Keratinocyte (primary cell): ENCODE results near the gene ANKRD6. TPM values are rescaled to one million over a fixed set of nuclear protein-coding genes. Genes with fewer than 3 reads are reported as not detected.

ENCODE experiments used
- DNase-seq: peaks from one replicate; pipeline ENCODE4 v3.0.0-alpha.2; 2011; ENCODE audit warnings: low read depth, missing footprints, low spot score
- FAIRE-seq: peaks from 2 replicates; lab custom pipeline; 2011; peaks lifted over from hg19 to GRCh38; lab: Jason Lieb, UNC
- H2AFZ ChIP-seq: 2 replicates; pipeline ENCODE4 v1.6.0; 2012; ENCODE audit warnings: low read length, control low read depth, inconsistent platforms; ENCODE audit not compliant: control insufficient read depth
- H3K27ac ChIP-seq: 2 replicates; pipeline ENCODE4 v1.5.1; 2011; ENCODE audit warnings: low read length; ENCODE audit not compliant: control insufficient read depth, insufficient read depth
- H3K27me3 ChIP-seq: 3 replicates; pipeline ENCODE4 v1.6.0; 2011; ENCODE audit warnings: low read length; ENCODE audit not compliant: control insufficient read depth, insufficient read depth; ENCODE audit errors: extremely low read depth
- H3K36me3 ChIP-seq, 2 experiments: 2 replicates in 1 of 2; 3 replicates in 1 of 2; pipeline ENCODE4 v1.5.1; 2011; ENCODE audit warnings: low read length in 2 of 2, mild to moderate bottlenecking in 1 of 2; ENCODE audit not compliant: control insufficient read depth in 2 of 2, insufficient read depth in 2 of 2; ENCODE audit errors: extremely low read depth in 1 of 2
- H3K4me1 ChIP-seq: 3 replicates; pipeline ENCODE4 v1.5.1; 2011; ENCODE audit warnings: low read length; ENCODE audit not compliant: control insufficient read depth, insufficient read depth; ENCODE audit errors: extremely low read depth
- H3K4me2 ChIP-seq: 3 replicates; pipeline ENCODE4 v1.6.0; 2011; ENCODE audit warnings: low read depth, low read length; ENCODE audit not compliant: control insufficient read depth, insufficient read depth; ENCODE audit errors: extremely low read depth
- H3K4me3 ChIP-seq, 3 experiments: fragments of 200-600 bp in 1 of 3; sonication (generic) in 1 of 3; 2 replicates in 2 of 3; 3 replicates in 1 of 3; pipeline ENCODE4 v1.5.1; 2011 to 2016; ENCODE audit warnings: low read length in 3 of 3, mild to moderate bottlenecking in 3 of 3, control low read depth in 2 of 3, inconsistent platforms in 1 of 3, low read depth in 1 of 3, mixed read lengths in 1 of 3, mixed run types in 1 of 3, moderate library complexity in 1 of 3; ENCODE audit not compliant: control insufficient read depth in 2 of 3, insufficient read depth in 2 of 3; ENCODE audit errors: extremely low read depth in 1 of 3
- H3K79me2 ChIP-seq: 2 replicates; pipeline ENCODE4 v1.6.0; 2012; ENCODE audit warnings: low read length; ENCODE audit not compliant: control insufficient read depth, insufficient read depth
- H3K9ac ChIP-seq: 3 replicates; pipeline ENCODE4 v1.6.0; 2011; ENCODE audit warnings: low read length; ENCODE audit not compliant: control insufficient read depth, insufficient read depth; ENCODE audit errors: extremely low read depth
- H3K9me1 ChIP-seq: 3 replicates; pipeline ENCODE4 v1.6.0; 2011; ENCODE audit warnings: low read length; ENCODE audit not compliant: control insufficient read depth, insufficient read depth; ENCODE audit errors: extremely low read depth
- H3K9me3 ChIP-seq: 2 replicates; pipeline ENCODE4 v1.5.1; 2012; ENCODE audit warnings: low read depth, low read length; ENCODE audit not compliant: control insufficient read depth
- H4K20me1 ChIP-seq: 3 replicates; pipeline ENCODE4 v1.6.0; 2011; ENCODE audit warnings: low read length; ENCODE audit not compliant: control insufficient read depth, insufficient read depth; ENCODE audit errors: extremely low read depth
- CTCF ChIP-seq, 3 experiments: IDR thresholded peaks in 1 of 3; conservative IDR thresholded peaks in 1 of 3; optimal IDR thresholded peaks in 1 of 3; 2 replicates in 2 of 3; 3 replicates in 1 of 3; pipeline versions ENCODE3 to v1.5.1; 2011; ENCODE audit warnings: low read length in 3 of 3, mild to moderate bottlenecking in 3 of 3, moderate library complexity in 2 of 3, control low read depth in 1 of 3, inconsistent platforms in 1 of 3; ENCODE audit not compliant: insufficient read depth in 2 of 3; ENCODE audit errors: extremely low read depth in 1 of 3
- EZH2 ChIP-seq: IDR thresholded peaks from one replicate; pipeline ENCODE4 v1.6.1; 2012; ENCODE audit warnings: inconsistent platforms, mild to moderate bottlenecking, low read length, moderate library complexity
- dilution Hi-C: fragments of 300-500 bp; cut with MboI; formaldehyde crosslinking; loops from one replicate; pipeline ENCODE4 v1.7.0; 2020; ENCODE audit warnings: low sequenced_read_pairs; ENCODE audit not compliant: extremely low pct_ligation_motif_present
- polyA plus RNA-seq, 5 experiments: library from polyadenylated mRNA; depleted of rRNA in 3 of 5; stranded (reverse) in 3 of 5; stranded (forward) in 1 of 5; unstranded in 1 of 5; fragments of >200 nt; gene quantifications; 1 replicate in 1 of 5; 2 replicates in 3 of 5; 3 replicates in 1 of 5; pipeline versions ENCODE4 v1.2.1 to v1.2.3, GENCODE V29; 2011 to 2012; ENCODE audit warnings: missing spikeins in 2 of 5, low read depth in 1 of 5, low replicate concordance in 1 of 5

The ANKRD6 gene
- polyA plus RNA-seq, 1 donor (not counting 4 experiments of a cell fraction or from before 2014, with no cell fraction given) = 5.7 TPM

GRCh38 chr6:89526563-89526869 is 93.6 kb downstream of the ANKRD6 start:
- no peaks in the 10 kb centered on the region for H3K36me3 ChIP-seq
- no peaks in the 10 kb centered on the region for H3K79me2 ChIP-seq
- no peaks in the 10 kb centered on the region for H3K9me3 ChIP-seq
- H3K27ac ChIP-seq = no peak overlapping the region
- DNase-seq (no peak), FAIRE-seq (no peak)
- TF ChIP-seq CTCF (optimal IDR thresholded peaks at IDR 0.05 in 1 of 3, IDR thresholded peaks at IDR 0.05 in 1 of 3, conservative IDR thresholded peaks at IDR 0.05 in 1 of 3; ENCODE audit: extremely low read depth in 1 of 3, insufficient read depth in 2 of 3, low read length in 3 of 3) (no peak), EZH2 (no peak)
- no peaks in the 10 kb centered on the region for H3K9me1 ChIP-seq
- no peak overlapping the region for H3K4me2 ChIP-seq
- no peaks in the 10 kb centered on the region for H3K27me3 ChIP-seq
- no peak overlapping the region for H2AFZ ChIP-seq
- H3K4me1 ChIP-seq = no peaks in the 10 kb centered on the region
- H3K9ac ChIP-seq = no peak overlapping the region
- dilution Hi-C loops = no loop called here
- no peak overlapping the region for H3K4me3 ChIP-seq
- no peaks in the 10 kb centered on the region for H4K20me1 ChIP-seq

- Histone ChIP-seq H3K9me1 (no peaks in the 10 kb centered on the region), H3K4me3 (no peak overlapping the region), H3K27me3 (no peaks in the 10 kb centered on the region), H2AFZ (no peak overlapping the region), H4K20me1 (no peaks in the 10 kb centered on the region), H3K79me2 (no peaks in the 10 kb centered on the region), H3K36me3 (no peaks in the 10 kb centered on the region), H3K9ac (no peak overlapping the region), H3K4me2 (no peak overlapping the region), H3K4me1 (no peaks in the 10 kb centered on the region), H3K9me3 (no peaks in the 10 kb centered on the region), H3K27ac (no peak overlapping the region)
- TF ChIP-seq CTCF (optimal IDR thresholded peaks at IDR 0.05 in 1 of 3, IDR thresholded peaks at IDR 0.05 in 1 of 3, conservative IDR thresholded peaks at IDR 0.05 in 1 of 3; ENCODE audit: extremely low read depth in 1 of 3, insufficient read depth in 2 of 3, low read length in 3 of 3) (no peak), EZH2 (no peak)
- dilution Hi-C loops = no loop called here
- FAIRE-seq (no peak), DNase-seq (no peak)
Observed at GRCh38 chr6:89527634-89528033, 94.7 kb downstream of the ANKRD6 start.
